GM18873 (cell line): ENCODE results near the gene GCA.

Source experiments
- ATAC-seq: cut with Tn5 transposase; IDR thresholded peaks from one replicate; pipeline ENCODE4 v1.9.1; 2021; ENCODE audit warnings: mild to moderate bottlenecking, moderate library complexity, moderate number of reproducible peaks; ENCODE audit not compliant: unreplicated experiment, low FRiP score

Gene GCA, protein sequence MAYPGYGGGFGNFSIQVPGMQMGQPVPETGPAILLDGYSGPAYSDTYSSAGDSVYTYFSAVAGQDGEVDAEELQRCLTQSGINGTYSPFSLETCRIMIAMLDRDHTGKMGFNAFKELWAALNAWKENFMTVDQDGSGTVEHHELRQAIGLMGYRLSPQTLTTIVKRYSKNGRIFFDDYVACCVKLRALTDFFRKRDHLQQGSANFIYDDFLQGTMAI

GRCh38 chr2:162343824-162344616 lies at the start of gene GCA:
Gene GCA, plus strand, starts transcription at chr2:162344132. Its CDS starts 117 bp downstream, at chr2:162344249.
- ATAC-seq, result peak; percentile 99

DNA sequence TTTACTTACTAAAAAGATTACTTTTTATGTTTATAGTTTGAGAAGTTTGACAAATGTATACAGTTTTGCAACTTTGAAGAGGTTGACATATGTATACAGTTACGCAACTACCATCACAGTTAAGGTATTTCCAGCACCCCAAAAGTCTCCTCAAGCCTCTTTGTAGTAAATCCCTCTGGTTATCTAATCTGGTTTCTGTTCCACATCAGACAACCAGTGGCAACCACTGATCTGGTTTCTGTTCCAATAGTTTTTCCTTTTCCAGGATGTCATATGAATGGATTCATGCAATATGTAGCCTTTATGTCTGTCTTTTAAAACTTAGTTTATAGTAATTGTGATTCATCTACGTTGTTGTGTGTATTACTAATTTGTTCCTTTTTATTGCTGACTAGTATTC lies 48.9 kb upstream of the GCA start:
- no peak for ATAC-seq

- ATAC-seq, result no peak
Observed at GRCh38 chr2:162297925-162298552, 45.9 kb upstream of the GCA start.

DNA sequence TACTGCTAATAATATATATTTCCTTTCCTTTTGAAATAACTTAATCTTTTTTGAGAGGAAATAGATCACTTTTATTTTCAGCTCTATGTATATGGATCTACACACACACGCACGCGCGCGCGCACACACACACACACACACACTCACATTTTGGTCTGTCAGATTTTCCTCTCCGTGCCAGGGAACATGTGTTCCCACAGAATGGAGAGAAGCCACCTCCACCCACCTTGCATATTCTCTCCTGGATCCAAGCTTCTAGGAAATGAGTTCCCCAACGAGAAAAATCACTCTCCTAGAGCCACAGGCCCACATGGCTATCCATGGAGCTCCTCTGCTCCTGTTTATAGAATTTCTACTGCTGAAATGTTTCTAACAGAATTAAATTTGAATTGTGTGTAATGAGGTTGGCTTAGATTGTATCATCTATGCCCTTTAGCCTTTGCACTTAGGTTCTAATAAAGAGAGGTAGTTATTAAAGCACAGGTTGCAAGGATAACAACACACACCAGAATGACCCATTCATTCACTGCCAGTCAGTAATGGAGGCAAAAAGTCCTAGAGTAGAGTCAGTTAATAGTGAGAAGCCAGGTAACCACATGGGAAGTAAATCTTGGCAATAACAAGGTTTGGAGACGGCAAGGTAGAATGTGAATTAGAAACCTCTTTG lies 45.1 kb upstream of the GCA start:
- ATAC-seq, result no peak

DNA sequence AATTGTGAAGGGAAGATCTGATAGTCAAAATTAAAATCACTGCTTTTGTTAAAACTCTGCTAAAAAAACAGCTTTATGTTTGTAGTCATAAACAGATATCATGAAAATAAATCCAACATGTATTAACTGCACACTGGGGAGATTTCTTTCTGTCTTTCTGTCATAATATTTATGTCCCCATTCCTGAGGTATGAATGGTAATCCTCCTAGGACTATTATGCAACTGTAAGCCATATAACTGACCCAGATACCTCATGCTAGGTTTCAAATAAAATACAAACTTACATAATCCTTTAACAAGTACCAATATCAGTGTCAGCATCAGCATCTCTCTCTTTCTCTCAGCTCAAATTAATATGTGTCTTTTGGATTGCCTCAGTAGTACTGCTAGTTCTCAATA lies 43.7 kb upstream of the GCA start:
- no peak for ATAC-seq

GRCh38 chr2:162301151-162301804 lies 42.7 kb upstream of the GCA start:
- peak; percentile 69 for ATAC-seq

DNA sequence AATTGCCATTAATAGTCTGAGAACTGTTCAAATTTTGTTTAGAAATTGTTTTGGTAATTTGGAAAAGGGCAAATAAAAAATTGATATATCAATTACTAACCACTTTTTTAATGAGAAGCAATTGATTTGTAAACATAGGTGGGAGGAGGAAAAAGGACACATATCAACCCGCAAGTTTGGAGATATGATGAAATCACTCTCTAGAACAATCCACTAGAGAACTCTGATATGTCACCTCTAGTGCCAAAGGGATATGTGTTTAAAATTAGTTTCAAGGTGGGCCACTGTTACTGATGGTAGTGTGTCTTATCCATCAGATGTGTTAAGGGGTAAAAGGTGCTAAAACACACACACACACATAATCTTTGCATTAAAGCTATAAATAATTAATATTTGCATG lies 42.1 kb upstream of the GCA start:
- ATAC-seq, result no peak

- ATAC-seq, result no peak
Observed at GRCh38 chr2:162305901-162306300, 38.0 kb upstream of the GCA start.

- peak; percentile 52 for ATAC-seq
Observed at GRCh38 chr2:162308747-162309503, 35.0 kb upstream of the GCA start.

GRCh38 chr2:162312853-162313252 lies 31.1 kb upstream of the GCA start:
- ATAC-seq, result no peak

DNA sequence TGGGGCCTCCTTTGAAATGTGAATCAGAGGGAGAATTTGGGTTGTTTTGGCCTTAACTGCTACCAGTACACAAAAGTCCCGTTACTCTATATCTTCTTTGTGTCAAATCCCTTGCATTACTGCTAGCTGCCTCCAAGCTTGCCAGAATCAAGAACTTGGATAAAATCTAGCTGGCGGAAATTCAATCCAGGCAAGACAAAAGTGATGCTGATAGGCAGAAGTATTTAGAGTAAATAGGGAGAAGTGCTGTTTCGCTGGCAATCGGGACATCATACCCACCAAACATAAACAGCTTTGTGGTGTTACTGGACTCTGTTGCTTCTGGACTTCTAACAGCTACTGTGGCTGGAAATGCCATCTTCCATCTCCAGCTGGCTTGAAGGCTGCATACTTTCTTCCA lies 28.0 kb upstream of the GCA start:
- no peak for ATAC-seq

- ATAC-seq, result no peak
Observed at GRCh38 chr2:162316590-162316989, 27.3 kb upstream of the GCA start.

DNA sequence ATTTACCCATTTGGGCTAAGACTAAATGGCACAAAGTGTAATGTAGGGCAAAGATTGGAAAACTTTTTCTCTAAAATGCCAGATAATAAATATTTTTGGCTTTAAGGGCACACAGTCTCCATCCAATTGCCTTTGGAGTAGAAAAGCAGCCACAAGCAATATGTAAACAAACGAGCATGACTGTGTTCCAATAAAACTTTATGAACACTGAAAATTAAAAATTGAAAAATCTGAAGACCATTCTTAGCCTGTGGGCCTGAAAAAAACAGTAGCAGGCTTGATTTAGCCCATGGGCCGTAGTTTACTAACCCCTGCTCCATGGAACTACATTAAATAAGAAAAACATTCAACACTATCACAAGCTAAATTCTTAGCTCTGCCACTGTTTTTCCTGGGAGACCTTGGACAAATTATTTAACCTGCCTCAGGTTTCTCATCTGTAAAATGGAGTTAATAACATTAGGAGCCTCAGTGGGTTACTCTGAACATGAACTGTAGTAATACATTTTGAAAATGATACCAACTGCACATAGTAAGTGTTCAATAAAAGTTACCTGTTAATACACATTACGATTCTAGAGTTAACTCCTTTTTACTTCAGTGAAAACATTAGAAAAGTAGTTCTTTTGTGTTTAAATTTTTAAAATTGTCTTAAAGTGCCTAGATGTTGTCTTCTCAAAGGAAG lies 26.7 kb upstream of the GCA start:
- ATAC-seq, result no peak

DNA sequence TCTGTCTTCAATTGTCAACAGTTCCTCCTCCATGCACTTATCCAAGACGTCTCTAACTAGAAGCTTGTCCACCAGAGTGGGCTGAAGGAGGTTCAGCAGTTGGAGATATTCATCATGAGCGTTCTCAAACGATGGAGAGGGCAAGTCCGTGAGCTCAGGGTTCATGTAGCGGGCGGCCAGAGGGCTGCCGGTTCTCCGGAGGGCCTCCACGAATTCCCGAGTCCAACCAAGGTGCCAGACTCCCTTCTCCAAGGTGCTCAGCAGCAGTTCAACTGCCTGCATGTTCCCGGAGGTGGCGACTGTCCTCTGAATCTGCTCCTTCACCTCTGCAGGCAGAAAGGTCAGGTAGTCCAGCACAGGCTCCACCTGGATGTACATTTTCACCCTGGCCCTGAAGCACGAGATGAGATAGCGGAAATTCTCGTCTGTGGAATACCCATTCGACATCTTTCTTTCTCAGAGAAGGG lies 26.0 kb upstream of the GCA start:
- peak; percentile 2 for ATAC-seq

- peak; percentile 90 for ATAC-seq
Observed at GRCh38 chr2:162318328-162319180, 25.4 kb upstream of the GCA start, which contains the start of gene IFIH1. Gene IFIH1, minus strand, starts transcription at chr2:162318684. Its CDS starts 377 bp downstream, at chr2:162318307.

GRCh38 chr2:162320864-162321517 lies 22.9 kb upstream of the GCA start:
- no peak for ATAC-seq

GRCh38 chr2:162324953-162325352 lies 19.0 kb upstream of the GCA start:
- no peak for ATAC-seq
